ENCODE measurements around the gene ZBTB12. TPM values are rescaled to one million over a fixed set of nuclear protein-coding genes. Genes with fewer than 3 reads are reported as not detected.

Gene ZBTB12
- total and polyA plus RNA-seq, 2 of the 8 experiments (the other 6 are each of a cell fraction or from before 2014, with no cell fraction given): 20.7 to 40.8 TPM

DNA sequence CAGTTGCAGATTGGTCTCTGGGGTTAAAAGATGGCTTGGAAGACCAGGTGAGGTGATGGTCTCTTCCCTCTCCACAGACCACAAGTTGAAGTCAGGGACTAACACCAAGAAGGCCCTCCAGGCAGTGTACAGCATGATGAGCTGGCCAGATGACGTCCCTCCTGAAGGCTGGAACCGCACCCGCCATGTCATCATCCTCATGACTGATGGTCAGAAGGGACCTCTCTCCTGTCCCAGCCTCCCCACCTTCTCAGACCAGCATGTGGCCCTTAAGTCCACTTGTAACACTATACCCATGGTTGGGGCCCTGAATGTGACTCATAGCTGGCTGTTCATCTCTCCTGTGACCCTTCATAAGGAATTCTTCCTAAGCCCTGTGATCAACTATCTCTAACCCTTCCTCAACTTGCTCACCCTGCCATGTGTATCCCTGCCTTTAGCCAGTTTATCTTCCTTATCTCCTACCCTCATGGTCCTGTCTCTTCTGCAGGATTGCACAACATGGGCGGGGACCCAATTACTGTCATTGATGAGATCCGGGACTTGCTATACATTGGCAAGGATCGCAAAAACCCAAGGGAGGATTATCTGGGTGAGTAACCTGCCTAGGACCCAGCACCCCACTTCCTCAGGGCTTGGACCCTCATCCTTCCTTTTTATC is 47.0 kb upstream of the ZBTB12 start:
- H3K56ac ChIP-seq (replicated peaks; ENCODE audit: insufficient read length, low read depth, low read length): no peak overlapping the region
- no peak overlapping the region for H2BK20ac ChIP-seq (ENCODE audit: low read length)
- no peak overlapping the region for H3K23ac ChIP-seq (ENCODE audit: insufficient read length)
- no peak overlapping the region for H3K4ac ChIP-seq (replicated peaks; ENCODE audit: insufficient read length, low read depth, low read length)
- H3K27ac ChIP-seq (ENCODE audit: low read depth, low read length): no peak overlapping the region
- no peak overlapping the region for H4K5ac ChIP-seq (ENCODE audit: insufficient read length, low read depth, low read length)
- H3K23me2 ChIP-seq (ENCODE audit: low read depth, low read length): no peaks in the 10 kb centered on the region
- H4K91ac ChIP-seq (replicated peaks; ENCODE audit: insufficient read length, low read length): no peak overlapping the region
- H2AFZ ChIP-seq (ENCODE audit: low read length): no peak overlapping the region
- DNase-seq (ENCODE audit: low read depth in 1 of 2, low spot score in 2 of 2) (no peak), FAIRE-seq (no peak)
- H3K9ac ChIP-seq (replicated peaks in 1 of 4; ENCODE audit: extremely low read depth in 1 of 4, low read depth in 3 of 4, low read length in 3 of 4): peak overlapping the region in 1 of 4 experiments; percentile 3; a peak in 2 of 7 replicates
- 95% methylated on average over 6 of the region's 6 CpGs; no CpG with 5 or more reads in 1 of the 2 experiments for WGBS, 2 experiments (ENCODE audit: extremely low coverage in 1 of 2, insufficient coverage in 1 of 2, insufficient read length in 1 of 2, insufficient replicate concordance in 2 of 2, low coverage in 1 of 2, low lambda C conversion rate in 2 of 2, missing lambda C conversion rate in 1 of 2)
- no peak overlapping the region for H2BK12ac ChIP-seq (ENCODE audit: low read depth, low read length)
- H3K27me3 ChIP-seq (replicated peaks in 1 of 4; ENCODE audit: control insufficient read depth in 3 of 4, extremely low read depth in 1 of 4, insufficient read depth in 3 of 4, low read length in 3 of 4): peaks cover 0 to 5% (median 2%) of the 10 kb centered on the region in 4 experiments; a peak in 3 of 7 replicates
- H3K79me1 ChIP-seq (ENCODE audit: low read depth, low read length): no peaks in the 10 kb centered on the region
- no peak overlapping the region for H3K14ac ChIP-seq (ENCODE audit: insufficient read length)
- H3K36me3 ChIP-seq (ENCODE audit: control insufficient read depth in 2 of 4, insufficient read depth in 4 of 4, low read length in 3 of 4): peaks cover 14 to 26% (median 24%) of the 10 kb centered on the region in 4 experiments; a peak in 7 of 8 replicates
- H4K20me1 ChIP-seq (replicated peaks in 1 of 2; ENCODE audit: control insufficient read depth in 1 of 2, insufficient read depth in 2 of 2, low read length in 2 of 2): no peaks in the 10 kb centered on the region
- no peak overlapping the region for H2BK5ac ChIP-seq (ENCODE audit: low read depth, low read length)
- no peak overlapping the region for H3K4me3 ChIP-seq (ENCODE audit: extremely low read depth in 1 of 4, insufficient read depth in 2 of 4, low read depth in 3 of 4, low read length in 4 of 4)
- no peak overlapping the region for H3K4me2 ChIP-seq (ENCODE audit: insufficient read depth in 1 of 2, low read depth in 2 of 2, low read length in 2 of 2)
- no peak overlapping the region for H2BK15ac ChIP-seq (ENCODE audit: low read length)
- no peak overlapping the region for H2BK120ac ChIP-seq (replicated peaks; ENCODE audit: low read depth, low read length)
- peaks cover 0 to 2% (median 0%) of the 10 kb centered on the region in 4 experiments; a peak in 1 of 7 replicates for H3K4me1 ChIP-seq (replicated peaks in 1 of 4; ENCODE audit: control insufficient read depth in 3 of 4, insufficient read depth in 4 of 4, low read length in 3 of 4)
- POLR2A ChIA-PET (ENCODE audit: partially characterized antibody): interaction anchor here (0.8 to 16.4 kb wide), 8 partner anchors 8 to 150 kb away, joined by 3 to 279 read pairs (median 6); partner anchors contain the start of genes DXO, NELFE and SKIC2
- H3K18ac ChIP-seq (ENCODE audit: extremely low read depth, low read length): no peak overlapping the region
- no peak overlapping the region for H2AK5ac ChIP-seq (ENCODE audit: low read depth, low read length)
- CTCF ChIA-PET (ENCODE audit: partially characterized antibody): interaction anchor here (0.6 to 4.3 kb wide), 3 partner anchors 25 to 697 kb away, joined by 3 to 43 read pairs (median 3); no protein-coding TSS in a partner anchor
- TF ChIP-seq YY1 (IDR thresholded peaks at IDR 0.05; ENCODE audit: low read depth, low read length) (no peak), ZNF274 (IDR thresholded peaks at IDR 0.05; ENCODE audit: borderline replicate concordance, extremely low read depth, low read length) (no peak), SP4 (IDR thresholded peaks at IDR 0.05; ENCODE audit: low read length) (no peak), NRF1 (IDR thresholded peaks at IDR 0.05; ENCODE audit: low read depth, low read length) (no peak), TAF7 (optimal IDR thresholded peaks at IDR 0.05; ENCODE audit: borderline replicate concordance, low read depth, low read length) (no peak), SP1 (IDR thresholded peaks at IDR 0.05; ENCODE audit: low read depth, low read length) (no peak), POLR2A (IDR thresholded peaks at IDR 0.05; ENCODE audit: control extremely low read depth in 1 of 2, low read depth in 2 of 2, low read length in 2 of 2) (peak in 1 of 2 experiments; percentile 51; a peak in 1 of 3 replicates)
- TF ChIP-seq, protein P1, sequence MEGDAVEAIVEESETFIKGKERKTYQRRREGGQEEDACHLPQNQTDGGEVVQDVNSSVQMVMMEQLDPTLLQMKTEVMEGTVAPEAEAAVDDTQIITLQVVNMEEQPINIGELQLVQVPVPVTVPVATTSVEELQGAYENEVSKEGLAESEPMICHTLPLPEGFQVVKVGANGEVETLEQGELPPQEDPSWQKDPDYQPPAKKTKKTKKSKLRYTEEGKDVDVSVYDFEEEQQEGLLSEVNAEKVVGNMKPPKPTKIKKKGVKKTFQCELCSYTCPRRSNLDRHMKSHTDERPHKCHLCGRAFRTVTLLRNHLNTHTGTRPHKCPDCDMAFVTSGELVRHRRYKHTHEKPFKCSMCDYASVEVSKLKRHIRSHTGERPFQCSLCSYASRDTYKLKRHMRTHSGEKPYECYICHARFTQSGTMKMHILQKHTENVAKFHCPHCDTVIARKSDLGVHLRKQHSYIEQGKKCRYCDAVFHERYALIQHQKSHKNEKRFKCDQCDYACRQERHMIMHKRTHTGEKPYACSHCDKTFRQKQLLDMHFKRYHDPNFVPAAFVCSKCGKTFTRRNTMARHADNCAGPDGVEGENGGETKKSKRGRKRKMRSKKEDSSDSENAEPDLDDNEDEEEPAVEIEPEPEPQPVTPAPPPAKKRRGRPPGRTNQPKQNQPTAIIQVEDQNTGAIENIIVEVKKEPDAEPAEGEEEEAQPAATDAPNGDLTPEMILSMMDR (IDR thresholded peaks at IDR 0.05; ENCODE audit: control extremely low read depth in 1 of 3, insufficient read depth in 1 of 3, low read depth in 1 of 3, low read length in 3 of 3): no peak
- H3K79me2 ChIP-seq (ENCODE audit: control insufficient read depth in 1 of 2, insufficient read depth in 2 of 2, low read length in 2 of 2): no peaks in the 10 kb centered on the region
- H3K9me3 ChIP-seq (ENCODE audit: insufficient read depth in 2 of 2, low read depth in 1 of 2, low read length in 1 of 2): no peaks in the 10 kb centered on the region
- H4K8ac ChIP-seq (ENCODE audit: extremely low read depth, insufficient read depth, low read length): no peak overlapping the region
